Dermis blood vessel endothelial cell (primary cell): Measurements from ENCODE around the gene DMD. TPM values are rescaled to one million over a fixed set of nuclear protein-coding genes. Genes with fewer than 3 reads are reported as not detected.

ENCODE experiments used
- DNase-seq: peaks from one replicate; pipeline ENCODE4 v3.0.0; 2010
- total RNA-seq: library from RNA; depleted of rRNA; stranded (reverse); fragments of >200 nt; gene quantifications from 2 replicates; pipeline ENCODE4 v1.2.3, GENCODE V29; 2014

The DMD gene
- total RNA-seq, 1 donor from 2014 or later = 2.4 TPM

DNA sequence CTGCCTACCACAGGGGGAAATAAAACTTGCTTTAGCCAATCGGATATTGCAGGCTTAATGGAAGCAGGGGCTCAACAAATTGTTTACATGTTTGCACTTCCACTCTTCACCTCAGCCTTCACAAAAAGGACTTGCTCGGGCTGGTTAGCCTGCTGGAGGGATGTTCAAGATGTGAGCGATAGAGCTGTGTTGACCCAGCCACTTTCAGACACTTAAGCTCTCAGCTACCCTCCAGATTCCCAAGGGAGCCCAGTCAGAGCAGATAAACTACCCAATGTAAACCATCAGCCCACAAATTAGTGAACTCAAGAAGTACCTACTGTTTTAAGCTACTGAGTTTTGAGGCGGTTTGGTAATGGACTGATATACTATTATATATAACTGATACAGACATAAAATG, 1631.1 kb downstream of the DMD start:
- DNase-seq = no peak

DNA sequence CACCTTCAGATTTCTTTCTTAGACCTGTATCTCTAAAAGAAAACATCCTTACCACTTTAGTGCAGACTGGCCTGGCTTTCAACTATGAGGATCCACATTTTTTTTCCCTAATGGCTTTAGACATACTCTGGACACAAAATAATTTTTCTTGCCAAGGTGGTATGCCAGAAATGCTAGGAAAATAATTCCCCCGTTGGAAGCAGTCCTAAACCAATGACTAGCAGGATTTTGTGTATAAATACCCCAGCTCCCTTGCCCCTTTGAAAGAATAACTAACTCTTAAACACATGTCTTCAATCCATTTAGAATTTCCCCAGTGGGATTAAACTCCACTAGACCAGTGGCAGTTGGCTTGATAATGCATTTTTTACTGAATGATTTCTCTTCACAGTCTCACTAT, 1639.0 kb downstream of the DMD start:
- DNase-seq = no peak

DNA sequence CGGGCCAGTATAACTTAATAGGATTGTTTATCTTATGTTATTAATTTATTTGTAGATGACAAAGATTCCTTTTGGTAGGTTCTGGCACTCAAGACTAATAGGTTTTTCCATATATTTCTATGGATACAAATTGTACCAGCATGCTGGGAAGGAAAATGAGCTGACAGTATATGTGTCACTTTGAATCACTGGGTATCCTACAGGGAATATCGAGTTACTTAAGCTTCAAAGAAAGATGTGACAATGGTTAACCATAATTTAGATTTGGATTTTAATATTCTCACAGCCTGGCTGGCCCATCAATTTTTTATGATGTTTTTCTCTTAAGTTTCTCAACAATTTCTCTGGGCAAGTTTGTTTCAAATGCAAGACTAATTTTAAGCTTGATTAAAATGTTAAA, 1640.7 kb downstream of the DMD start:
- no peak for DNase-seq

DNA sequence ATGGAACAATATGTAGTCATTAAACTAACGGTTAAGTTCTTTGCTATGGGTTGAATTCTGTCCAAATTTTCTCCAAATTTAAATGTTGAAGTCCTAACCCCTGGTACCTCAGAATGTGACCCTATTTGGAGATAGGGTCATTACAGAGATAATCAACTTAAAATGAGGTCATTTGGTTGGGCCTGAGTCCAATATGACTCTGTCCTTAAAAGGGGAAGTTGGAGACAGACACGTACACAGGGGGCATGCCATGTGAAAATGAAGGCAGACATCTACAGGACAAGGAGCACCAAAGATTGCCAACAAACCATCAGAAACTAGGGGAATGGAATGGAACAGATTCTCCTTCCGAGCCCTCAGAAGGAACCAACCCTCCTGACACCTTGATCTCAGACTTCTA, 1647.6 kb downstream of the DMD start:
- no peak for DNase-seq

DNA sequence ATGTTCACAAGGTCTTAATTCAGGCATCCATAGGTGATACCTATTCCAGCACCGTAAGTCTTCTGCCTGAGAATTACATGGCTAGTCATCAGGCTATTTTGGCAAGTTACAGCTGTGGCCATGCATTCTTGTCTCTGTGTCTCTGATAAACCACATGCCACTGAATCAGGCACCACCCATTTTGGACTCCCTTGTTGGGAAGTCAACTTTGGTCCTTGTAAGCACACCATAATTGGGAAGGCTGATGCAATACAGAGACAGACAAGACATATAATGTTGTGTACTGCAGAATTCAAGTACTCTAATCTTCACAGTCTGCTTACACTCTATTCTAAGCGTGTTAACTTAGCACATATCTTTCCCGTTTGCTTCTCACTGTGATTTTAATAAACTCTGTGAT, 1655.8 kb downstream of the DMD start:
- DNase-seq = no peak

DNA sequence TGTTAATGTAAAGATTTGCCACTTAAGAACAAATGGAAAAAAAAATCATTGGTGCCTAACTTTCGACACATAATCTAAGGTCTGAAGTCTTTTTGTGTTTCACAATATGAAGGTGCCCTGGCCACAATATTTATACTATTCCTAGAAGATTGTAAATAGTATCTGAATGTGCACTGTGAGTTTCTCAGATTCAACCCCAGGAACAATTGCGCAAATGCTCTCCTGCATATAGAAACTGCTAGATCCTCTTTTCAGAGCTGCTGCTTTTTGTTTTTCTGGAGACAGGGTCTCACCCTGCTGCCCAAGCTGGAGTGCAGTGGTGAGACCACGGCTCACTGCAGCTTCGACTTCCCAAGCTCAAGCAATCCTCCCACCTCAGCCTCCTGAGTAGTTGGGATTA, 1659.4 kb downstream of the DMD start:
- no peak for DNase-seq

DNA sequence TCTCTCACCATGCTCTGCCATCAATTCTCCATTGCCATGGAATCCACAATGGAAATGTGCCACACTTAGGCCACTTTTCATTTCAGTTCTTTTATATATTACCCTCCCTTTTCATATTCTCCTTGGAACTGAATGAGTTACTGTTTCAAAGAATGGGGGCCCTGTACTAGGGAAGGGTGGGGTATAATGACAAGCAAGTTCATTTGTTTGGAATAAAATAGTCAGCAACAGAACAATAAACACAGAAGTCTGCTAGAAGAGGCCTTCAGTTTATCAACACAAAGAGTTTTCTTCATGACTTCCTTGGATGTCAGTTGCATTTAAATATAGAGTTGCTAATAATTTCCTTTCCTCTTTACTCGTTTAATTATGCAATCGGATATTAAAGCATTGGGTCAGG, 1661.2 kb downstream of the DMD start:
- DNase-seq = no peak

DNA sequence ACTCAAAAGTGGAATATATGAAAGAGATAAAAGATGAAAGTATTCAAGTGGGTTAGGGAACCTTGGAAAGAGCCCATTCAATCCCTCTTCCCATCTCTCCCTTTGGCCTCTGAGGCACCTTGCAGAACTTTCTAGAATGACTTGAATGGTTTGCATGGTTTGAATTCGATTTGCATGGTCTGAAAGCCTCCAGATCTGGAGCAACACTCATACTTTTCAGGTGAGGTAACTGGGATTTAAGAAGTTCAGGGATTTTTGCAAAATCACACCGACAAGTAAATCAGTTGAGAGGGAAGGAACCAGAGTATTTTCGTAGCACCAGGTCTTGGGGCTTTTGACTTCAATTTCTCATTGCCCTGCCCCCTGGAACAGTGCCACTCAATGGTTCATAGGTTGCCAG, 1663.5 kb downstream of the DMD start:
- DNase-seq = no peak

DNA sequence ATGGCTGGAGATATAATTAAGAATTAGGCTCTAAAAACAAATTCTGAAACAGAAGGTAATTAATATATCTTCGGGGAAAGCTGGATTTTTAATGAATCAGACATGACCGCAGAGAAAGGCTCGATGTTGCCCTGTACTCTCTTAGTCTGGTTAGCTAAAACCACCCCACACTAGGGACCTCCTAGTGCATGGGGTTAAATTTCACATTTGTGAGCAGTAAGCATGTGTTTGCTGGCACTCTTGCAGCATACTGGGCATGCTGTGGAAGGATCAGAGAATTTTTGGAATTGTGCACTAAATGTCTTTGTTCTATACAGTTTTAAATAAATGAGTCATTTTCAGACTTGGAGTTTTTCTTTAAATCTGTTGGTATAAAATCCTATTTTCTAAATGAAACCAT, 1663.9 kb downstream of the DMD start:
- no peak for DNase-seq

DNA sequence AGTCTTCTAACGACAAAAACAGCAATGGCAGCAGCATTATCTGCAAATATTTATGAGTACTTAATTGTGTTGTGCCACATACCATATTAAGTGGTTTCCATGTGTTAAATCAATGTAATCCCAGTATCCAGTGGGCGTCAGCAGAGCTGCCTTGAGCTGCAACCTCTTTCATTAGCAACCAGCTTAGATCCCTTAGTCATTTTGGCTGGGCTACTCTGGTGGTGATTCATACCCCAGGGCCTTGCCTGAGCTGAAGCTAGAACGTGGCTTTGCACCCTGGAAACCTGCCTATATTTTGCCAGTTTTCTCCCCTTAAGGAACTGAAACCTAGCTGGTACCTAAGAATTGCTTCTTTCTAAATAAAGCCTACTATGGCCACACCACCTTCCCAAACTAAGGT, 1665.2 kb downstream of the DMD start:
- peak; percentile 60 for DNase-seq

DNA sequence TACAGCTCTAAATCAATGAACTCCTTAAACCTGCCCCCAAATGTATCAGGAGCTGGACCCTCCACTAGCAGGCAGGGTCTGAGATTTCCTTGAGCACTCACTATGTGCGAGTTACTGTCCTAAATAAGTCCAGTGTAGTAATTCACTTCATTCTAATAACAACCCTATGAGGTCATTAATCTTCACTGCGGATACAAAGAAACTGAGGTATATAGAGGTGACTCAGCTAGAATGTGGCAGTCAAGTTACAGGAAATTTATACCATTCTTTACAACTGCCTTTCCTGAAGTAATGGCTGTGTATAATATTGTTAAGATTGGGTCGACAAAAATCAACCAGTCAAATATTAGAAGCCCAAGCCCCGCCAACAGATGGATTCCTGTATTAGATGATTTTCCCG, 1665.6 kb downstream of the DMD start:
- DNase-seq = peak; percentile 51

DNA sequence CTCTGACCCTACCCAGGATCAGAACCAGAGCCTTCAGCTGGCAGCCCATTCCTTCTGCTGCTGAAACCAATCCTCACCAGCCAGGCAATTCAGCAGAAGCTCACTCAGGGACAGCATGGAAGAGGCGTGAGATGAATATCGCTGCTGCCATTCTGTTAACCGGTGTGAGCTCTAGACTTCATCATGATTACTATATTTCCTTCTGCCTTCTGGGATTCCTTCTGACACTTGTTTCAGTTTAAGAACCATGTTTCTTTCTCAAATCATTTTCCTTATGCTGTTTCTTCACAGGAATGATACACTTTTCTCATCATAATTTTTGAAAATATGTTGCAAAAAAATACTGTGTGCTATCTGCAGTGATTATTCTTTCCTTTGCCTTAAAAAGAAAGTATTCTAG, 1666.2 kb downstream of the DMD start:
- no peak for DNase-seq

DNA sequence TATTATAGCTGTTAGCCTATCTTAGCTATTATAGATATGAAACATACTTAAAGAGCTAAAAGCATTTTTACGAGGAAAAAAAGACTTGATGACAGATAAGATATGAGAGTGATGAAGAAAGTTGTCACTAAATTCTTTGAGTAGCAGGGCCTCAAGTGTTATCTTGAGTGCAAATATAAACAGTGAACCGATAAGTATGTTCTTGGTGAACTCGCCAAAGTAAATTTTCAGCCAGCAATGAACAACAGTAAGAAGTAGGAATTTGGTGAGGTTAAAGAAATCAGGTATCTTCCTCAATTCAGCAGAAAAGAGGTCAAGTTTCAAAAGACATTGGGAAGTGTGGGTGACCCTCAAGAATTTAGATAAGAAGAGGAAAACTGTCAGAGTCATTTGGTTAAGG, 1667.7 kb downstream of the DMD start:
- no peak for DNase-seq

DNA sequence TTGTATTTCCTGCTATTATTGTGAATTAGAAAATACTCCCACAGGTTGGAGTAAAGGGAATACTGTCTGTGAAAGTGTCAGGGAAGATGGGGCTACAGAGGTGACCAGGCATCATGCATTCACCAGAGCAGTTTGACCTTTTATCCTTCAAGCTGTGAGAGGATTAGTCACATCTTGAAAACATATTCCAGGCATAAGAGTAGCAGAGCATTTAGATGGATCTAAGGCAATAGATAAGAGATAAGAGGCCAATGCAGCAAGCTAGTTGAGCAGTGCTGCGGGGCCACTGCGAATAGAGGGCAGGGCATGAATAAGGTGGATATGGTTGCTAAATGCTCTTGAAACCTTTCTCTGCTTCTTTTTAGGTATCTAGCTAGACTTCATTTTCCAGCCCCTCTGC, 1668.8 kb downstream of the DMD start:
- no peak for DNase-seq

DNA sequence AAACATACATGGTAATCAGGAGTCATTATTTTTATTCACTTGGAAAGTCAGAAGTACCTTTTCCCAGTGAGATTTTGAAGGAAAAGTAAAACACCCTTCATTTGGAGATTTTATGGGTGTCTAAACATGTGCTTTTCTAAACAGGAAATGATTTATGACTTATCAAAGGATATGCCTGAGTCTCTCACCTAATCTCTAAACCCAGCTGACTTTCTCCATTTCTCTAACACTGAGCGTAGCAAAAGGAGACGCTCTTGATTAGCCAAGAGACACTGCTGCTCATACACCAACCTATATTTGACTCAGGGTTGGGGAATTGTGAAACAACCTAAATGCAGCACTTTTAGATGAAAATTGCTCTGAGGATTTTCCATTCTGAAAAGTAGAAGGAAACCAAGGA, 1671.0 kb downstream of the DMD start:
- no peak for DNase-seq

DNA sequence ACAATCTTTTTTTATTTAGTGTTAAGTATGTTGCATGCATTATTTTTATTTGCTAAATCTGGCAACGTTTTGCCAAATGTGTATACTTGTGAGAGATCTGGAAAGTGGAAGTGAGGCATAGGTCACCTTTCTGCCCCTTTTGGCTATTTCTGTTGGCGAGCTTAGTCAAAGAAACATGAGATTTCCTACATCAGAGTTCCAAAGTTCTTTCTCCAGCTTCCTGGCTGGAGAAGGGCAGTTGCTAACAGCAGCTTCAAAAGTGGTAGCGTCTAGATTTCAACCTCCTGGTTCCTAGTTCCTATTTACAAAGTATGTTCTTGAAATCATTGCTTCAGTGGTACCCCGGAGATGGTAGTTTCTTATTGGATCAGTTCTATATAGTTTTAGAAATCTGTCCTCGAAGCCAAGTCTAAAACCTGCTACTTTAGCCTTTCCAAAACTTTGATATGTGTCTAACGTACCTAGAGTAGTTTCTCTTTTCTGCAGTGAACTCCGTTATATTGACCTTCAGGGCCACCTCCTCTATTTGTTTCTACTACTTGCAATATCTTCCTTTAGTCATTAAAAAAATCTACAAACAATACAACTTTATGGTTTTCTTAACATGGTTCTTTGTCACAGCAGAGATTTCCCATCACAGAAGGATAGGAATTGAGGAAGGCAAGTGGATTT, 1683.8 kb downstream of the DMD start:
- peak; percentile 20 for DNase-seq

DNA sequence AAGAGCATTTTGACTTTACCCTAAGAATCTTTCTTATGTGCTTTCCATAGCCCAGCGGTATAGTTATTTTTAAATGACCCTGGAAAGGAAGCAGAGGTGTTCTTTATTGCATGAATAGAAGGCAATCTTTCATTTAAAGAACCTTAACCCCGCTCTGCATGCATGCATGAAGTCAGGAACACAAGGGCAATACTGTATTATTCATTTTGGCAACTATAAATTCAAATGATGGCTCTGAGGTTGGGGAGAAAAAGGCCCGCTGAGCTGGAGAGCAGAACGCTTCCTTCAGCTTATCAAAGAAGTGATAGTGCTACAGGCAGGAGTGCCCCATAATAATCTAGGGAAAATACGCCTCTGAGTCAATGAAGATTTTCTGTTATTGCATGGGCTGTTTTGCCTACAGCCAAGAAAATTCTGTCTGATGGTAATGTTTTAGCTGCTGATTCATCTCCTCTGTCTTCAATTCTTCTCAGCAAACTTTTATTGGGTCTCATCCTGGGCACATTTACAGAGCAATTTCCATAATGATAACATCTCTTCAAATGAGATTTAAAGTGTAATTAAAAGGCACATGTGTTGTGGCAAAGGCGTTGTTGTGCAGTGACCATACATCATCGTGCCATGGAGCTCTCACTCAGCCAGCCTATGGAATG, 1687.3 kb downstream of the DMD start:
- no peak for DNase-seq

DNA sequence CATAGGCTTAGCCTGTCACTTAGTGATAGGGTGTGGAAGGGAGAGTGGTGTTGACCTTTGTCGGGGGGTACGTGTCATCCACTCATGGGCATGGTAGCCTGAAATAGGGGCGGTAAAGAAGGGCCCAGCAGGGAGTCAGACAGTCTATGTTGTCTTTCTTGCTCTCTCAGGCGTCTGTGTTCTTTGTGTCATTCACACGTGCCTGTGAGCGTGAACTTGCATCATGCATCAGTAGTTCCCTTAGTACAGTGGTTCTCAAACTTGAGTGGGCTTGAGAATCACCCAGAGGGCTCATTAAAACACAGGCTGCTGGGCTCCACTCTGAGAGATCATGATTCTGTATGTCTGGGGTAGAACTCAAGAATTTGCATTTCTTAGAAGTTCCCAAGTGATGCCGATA, 1688.6 kb downstream of the DMD start:
- DNase-seq = no peak

DNA sequence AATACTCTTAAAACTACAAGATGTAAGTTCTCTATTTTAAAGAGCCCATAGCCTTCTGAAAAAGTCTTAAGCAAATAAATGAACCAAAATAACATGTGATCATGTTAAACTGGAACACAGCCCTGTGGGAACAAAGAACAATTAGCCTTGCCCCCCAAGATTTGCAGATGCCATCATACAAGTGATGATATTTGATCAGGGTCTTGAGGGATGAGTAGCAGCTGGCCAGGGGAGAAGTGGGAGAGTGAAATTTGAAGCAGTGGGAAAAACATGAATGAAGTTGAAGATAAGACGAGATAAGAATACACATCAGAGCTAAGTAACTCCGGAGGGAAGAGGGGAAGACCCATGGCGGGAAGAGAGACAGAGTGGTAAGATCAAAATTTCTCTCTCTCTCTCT, 1689.4 kb downstream of the DMD start:
- no peak for DNase-seq

DNA sequence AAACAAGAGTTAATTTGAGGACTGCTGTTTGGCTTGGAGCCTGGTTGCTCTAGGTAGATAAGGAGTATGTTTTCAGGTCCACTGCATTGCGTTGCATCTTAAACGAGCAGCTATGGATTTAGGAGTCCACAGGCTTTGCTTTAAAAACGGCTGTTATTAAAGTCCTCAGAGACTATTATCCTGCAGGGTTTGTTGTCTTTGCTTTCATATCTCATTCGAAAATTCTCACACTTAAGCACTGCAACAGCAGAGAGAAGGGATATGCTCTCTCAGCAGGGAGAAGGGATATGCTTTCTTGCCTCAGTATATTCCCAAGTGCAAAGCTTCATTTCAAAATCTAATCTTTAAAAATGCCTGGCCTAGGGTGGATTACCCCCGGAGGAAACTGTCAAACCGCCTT, 1694.8 kb downstream of the DMD start:
- DNase-seq = no peak

DNA sequence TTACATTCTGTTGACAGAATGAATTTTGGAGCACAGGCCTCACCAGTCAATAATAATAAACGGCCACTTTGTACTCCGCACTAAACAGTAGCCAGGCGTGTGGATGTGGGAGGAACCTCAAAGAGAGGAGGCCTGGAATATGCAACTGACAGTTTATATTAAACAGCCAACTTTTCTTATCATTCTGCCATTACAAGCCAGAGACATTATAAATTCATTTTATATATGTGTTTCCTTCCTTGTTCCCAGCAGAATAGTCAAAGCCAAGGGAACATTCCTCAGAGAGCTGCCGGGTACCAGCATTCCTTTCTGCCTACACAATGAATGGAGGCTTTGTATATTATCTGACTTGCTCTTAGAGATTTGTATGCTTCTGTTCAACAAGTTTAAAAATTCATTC, 1703.0 kb downstream of the DMD start:
- peak; percentile 26 for DNase-seq

DNA sequence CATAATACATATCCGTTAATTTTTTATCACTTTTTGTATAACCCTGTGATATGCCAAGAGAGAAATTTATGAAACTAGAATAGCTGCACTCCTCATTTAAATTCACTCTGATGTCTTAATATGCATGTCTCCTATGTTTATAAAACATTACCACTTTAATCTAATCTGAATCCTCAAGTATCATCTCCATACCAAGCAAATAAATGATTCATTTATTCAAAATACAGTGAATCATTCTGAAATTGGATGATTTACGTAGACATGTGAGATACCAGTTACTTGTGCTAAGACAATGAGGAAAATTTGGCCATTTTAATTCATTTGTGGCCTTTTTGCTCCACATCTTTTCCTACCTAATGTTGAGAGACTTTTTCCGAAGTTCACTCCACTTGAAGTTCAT, 1704.4 kb downstream of the DMD start:
- DNase-seq = no peak

DNA sequence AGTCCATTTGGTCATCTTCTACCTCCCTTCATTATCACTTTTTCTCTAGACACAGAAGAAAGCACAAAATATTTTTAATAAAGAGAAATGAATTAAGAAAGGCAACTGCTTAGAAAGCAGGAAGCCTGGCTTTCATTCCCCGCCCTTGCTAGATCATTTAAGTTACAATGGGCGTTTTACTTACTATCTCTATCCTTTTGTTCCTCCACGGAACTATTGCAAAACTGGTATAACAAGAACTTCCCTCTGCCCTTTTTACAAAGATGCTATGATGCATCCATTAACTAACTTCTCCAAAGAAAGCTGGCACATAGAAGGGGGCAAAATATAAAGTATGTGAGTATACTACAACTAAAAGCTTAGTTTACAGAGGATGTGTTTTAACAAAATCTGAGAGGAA, 1705.0 kb downstream of the DMD start:
- no peak for DNase-seq

DNA sequence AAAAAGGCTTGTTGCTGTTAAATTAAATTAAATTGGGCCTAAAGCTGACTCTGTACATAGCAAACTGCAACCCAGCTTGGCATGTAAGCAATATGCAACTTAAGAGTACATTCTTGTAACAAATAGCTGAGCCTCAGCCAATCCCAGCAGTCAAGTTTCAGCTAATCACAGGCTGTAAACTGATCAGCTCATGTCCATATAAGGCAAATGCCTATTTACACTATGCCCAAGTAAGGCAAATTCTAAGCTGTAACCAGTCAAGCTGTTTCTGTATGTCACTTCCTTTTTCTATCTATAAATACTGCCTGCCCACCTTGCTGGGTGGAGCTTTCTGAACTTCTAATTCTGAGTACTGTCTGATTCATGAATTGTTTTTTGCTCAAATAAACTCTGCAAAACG, 1710.4 kb downstream of the DMD start:
- peak; percentile 35 for DNase-seq

DNA sequence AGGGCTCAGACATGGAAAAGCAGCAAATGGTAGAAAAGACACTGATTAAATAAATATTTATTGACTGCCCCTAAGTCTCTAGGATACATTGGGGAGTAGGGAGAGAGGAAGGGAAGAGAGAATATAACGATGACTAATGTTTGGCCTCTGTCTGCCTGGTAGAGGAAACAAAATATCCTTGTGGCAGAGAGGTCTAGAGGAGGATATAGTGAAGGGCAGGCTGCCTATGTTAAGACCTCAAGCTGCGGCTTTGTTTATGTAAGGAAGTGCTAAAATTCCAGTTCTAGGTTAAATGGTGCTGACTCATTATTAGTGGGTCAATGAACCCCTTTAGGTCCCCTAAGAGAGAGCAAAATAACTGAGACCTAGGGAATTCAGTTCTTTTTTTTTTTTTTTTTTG, 1712.2 kb downstream of the DMD start:
- DNase-seq = peak; percentile 72
